SKM-1 (cell line): ENCODE measurements around the gene CES5A.
"Not testable (repeated sequence)": the region's sequence is repeated elsewhere in the genome, so short reads cannot be mapped to it uniquely, and the experiment has no call there.

Source experiments
- DNase-seq: peaks from one replicate; lab custom pipeline; 2025; ENCODE audit not compliant: unreplicated experiment; lab: John Stamatoyannopoulos, UW

The CES5A gene, protein sequence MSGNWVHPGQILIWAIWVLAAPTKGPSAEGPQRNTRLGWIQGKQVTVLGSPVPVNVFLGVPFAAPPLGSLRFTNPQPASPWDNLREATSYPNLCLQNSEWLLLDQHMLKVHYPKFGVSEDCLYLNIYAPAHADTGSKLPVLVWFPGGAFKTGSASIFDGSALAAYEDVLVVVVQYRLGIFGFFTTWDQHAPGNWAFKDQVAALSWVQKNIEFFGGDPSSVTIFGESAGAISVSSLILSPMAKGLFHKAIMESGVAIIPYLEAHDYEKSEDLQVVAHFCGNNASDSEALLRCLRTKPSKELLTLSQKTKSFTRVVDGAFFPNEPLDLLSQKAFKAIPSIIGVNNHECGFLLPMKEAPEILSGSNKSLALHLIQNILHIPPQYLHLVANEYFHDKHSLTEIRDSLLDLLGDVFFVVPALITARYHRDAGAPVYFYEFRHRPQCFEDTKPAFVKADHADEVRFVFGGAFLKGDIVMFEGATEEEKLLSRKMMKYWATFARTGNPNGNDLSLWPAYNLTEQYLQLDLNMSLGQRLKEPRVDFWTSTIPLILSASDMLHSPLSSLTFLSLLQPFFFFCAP

GRCh38 chr16:55875273-55875672, at the start of gene CES5A:
TSS of gene CES5A (minus strand) at chr16:55875373. CDS start at chr16:55875221, 152 bp downstream.
- no peak for DNase-seq

- DNase-seq: no peak
Measured at GRCh38 chr16:55922662-55923061, 47.5 kb upstream of the CES5A start.

DNA sequence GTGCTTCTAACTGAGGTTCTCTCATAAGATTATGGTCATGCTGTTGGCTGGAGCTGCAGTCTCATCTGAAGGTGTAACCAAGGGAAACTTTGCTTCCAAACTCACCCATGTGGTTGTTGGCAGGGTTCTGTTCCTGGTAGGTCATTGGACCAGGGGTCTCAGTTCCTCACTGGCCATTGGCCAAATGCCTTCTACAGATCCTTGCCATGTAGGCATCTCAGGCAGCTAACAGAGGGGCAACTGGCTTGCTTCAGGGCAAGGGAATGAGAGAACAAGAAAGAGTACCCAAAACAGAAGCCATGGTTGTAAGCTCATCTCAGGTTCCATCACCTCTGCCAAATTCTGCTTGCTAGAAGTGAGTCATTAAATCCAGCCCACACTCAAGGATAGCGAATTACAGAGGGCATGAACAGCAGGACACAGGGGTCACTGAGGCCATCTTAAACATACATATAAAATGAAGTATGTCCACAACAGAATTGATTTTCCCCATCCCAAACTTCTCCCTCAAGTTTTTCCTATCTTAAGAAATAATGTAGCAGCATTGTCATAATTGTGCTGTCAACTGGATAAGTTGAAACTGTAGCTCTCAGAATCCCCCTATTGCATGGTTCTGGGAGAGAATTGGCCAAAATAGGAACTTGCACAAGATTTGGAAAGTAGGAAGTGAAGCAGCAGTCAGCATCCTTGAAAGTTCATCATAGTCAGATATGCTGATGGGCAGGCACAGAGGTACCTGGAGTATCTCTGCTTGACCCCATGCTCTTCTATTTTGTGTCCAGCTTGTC, 42.4 kb upstream of the CES5A start:
- DNase-seq: no peak

DNA sequence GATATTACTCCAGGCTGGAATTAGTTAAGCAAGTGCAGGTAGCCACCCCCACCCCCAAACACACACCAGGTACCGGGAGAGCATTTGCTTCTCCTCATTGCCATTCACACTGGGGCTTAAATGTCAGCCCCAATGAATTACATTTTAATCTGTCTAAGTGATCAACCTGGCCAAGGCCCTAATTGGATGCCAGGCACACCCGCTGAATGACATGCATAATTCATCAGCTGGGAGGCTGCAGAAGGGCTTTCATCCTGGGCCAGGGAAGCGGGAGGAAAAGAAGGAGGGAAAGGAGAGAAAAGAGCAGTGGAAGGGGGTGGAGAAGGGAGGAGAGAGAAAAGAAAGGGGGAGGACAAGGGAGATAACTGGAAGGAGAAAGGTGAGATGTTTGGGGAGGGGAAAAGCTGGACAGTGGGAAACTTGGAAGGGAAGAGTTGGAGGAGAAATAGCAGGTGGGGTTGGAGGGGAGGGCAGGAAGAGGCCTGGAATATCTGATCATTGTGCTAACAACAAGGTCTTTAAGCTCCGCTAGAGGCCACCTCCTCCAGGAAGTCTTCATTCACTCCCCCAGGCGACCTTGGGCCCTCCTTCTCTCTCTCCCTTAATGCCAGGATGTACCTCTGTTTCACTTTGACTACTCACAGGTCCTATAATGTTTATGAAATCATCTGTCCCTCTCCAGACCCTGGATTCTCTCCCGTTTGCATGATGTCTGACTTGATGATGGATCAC, 40.1 kb upstream of the CES5A start:
- no peak for DNase-seq

DNA sequence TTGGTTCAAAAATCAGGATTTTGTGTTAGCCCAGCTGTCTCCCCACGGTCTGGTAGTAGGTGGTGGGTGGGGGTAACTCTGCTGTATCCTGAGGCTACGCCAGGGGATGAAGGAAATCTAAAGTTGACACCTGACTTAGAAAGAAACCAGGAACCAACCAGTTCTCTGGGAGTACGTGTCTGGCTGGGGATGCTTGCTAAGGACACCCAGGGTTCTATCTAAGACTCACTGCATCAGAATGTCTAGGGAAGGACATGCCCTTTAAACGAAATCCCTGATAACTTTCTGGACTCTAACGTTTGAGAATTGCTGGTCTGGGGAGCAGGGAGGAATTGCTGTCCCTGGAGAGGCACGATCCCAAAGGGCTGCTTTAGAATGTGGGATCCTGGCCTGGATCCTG, 39.2 kb upstream of the CES5A start:
- no peak for DNase-seq

DNA sequence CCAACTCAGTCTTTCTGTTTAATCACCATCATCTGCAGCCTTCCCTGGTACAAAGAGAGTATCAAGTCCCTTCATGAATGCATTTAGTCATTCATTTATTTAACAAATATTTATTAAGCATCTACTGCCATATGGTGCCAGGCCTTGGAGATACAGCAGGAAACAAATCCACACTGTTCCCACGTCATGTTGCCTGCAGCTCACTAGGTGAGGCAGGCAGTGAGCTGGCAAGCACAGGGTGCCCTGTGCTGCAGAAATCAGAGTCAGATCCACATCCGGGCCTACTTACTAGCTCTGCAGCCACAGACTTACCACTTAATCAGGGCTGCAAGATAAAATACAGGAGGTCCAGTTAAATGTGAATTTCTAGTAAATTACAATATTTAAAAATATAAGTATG, 38.5 kb upstream of the CES5A start:
- DNase-seq: no peak

GRCh38 chr16:55913121-55913520, 37.9 kb upstream of the CES5A start:
- DNase-seq: not testable (repeated sequence)

DNA sequence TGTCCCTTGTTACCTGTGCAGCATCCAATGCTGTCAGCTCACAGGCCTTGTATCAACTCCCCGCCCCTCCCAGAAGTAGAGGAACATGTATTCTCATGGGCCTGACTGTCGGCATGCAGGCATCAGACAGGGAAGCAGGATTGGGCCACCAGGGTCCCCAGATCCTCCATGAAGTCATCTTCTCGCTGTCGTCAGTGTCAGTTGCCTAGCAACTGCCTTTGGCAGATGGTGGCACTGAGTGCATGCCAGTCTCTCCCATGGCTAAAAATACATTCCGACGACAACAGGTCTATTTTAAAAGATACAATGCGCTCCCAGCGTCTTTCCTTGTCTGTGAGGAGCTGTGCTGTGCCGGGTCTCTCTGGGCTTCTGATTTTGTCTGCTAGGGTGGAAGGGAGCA, 36.8 kb upstream of the CES5A start:
- DNase-seq: no peak

DNA sequence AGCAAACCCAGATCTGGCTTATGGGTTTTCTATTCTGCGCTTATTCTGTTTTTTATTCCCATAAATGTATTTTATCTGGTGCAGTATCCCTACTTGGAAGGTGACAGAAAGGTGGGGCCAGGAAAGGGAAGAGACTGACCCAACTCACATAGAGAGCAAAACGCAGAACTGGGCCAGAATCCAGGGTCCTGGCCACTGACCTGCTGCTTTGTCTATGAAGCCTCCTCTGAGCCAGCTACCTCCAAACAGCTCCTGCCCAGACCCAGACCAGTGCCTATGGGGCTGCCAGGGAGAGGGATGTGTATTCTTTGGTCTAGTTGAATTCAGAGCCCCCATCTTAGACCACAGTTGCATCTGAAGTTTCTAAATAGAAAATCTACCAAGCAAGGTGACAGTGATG, 36.4 kb upstream of the CES5A start:
- no peak for DNase-seq

- no peak for DNase-seq
Measured at GRCh38 chr16:55909876-55910275, 34.7 kb upstream of the CES5A start.

DNA sequence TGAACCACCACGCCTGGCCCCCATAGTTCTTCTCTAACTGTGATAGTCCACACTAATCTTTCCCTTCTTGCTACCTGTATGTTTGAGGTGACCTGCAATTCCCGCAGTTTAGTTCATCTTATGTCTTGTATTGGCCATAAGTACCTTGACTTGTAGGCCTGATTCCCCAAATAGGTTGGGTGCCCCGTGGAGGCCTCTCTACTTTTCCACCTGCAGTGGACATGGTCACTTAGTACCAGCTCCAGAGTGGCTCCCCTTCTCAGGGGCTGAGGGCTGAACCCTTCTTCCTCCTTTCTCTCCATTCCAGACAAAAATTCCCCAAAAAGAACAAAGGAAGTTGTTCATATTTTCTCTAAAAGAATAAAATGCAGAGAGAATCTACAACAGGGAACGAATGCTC, 33.5 kb upstream of the CES5A start:
- no peak for DNase-seq

DNA sequence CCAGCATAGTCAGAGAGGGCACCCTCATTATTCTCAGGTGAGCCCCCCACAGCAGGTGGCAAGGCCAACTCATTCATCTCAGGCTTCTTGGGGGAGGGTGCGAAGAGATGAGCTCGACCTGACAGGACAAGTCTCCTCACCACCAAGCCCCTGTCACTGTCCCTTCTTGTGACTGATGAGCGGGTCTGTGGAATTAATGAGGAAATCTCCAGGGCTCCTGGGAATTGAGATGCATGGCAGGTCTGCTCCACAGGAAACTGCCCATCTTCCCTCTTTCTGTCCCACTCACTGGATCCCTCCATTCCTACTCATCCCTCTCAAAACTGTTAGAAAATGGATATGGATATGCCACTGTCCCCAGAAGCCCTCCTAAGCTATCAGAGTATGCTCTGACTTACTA, 32.5 kb upstream of the CES5A start:
- DNase-seq: no peak

GRCh38 chr16:55906123-55906522, 30.9 kb upstream of the CES5A start:
- no peak for DNase-seq

- DNase-seq: no peak
Measured at GRCh38 chr16:55905651-55906050, 30.5 kb upstream of the CES5A start.

- no peak for DNase-seq
Measured at GRCh38 chr16:55901566-55902217, 26.5 kb upstream of the CES5A start.

GRCh38 chr16:55900616-55901393, 25.6 kb upstream of the CES5A start:
- no peak for DNase-seq

GRCh38 chr16:55899857-55900256, 24.7 kb upstream of the CES5A start:
- DNase-seq: no peak

DNA sequence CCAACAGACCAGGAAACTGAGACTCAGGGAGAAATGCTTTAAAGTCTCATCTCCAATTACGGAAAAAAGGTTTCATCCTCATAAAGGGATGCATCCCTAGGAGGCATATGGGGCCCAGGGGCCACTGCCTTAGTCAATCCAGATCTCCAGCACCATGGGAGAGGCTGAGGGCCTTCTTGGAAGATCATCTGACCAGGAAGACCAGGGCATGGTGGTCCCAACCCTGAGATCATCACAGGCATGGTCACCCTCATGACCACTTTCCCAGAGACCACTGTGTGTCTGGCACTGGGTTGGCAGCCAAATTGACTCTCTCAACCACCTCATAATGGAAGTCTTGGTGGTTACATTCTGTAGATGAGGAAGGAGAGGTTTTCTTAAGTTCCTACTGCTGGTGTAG, 23.4 kb upstream of the CES5A start:
- no peak for DNase-seq

DNA sequence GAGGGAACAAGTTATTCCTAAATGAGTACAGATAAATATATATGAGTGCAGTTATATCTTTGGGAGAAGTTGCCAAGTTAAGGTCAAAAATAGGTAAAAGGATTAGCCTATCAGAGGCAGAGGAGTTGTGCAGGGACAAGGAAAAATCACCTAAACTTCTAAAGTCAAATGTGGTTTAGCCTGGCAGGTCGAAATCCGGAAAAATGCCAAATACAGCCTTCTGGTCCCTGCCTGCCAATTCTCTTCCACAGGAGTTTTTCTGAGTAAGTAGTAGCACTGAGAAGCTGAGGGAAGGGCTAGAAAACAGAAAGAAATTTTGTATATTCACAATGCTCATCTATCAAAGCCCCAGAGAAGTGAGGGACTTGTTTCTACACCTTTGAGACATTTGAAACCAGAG, 17.6 kb upstream of the CES5A start:
- no peak for DNase-seq

GRCh38 chr16:55889518-55889917, 14.3 kb upstream of the CES5A start:
- DNase-seq: no peak
